Endodermal cell (in vitro differentiated cells): ENCODE data around the gene EXOG. TPM values are rescaled to one million over a fixed set of nuclear protein-coding genes. Genes with fewer than 3 reads are reported as not detected.

Experiments
- DNase-seq: peaks from one replicate; pipeline ENCODE4 v3.0.0-alpha.2; 2017
- H3K27ac ChIP-seq: 2 replicates; pipeline ENCODE4 v1.5.1; 2013; ENCODE audit warnings: mild to moderate bottlenecking, low read depth, low read length, moderate library complexity
- H3K27me3 ChIP-seq: 2 replicates; pipeline ENCODE4 v1.6.1; 2013; ENCODE audit warnings: mild to moderate bottlenecking, low read length, moderate library complexity; ENCODE audit not compliant: insufficient read depth, control insufficient read depth, poor library complexity, severe bottlenecking
- H3K36me3 ChIP-seq: 2 replicates; pipeline ENCODE4 v1.7.0; 2013; ENCODE audit warnings: mild to moderate bottlenecking, low read length, moderate library complexity; ENCODE audit not compliant: control insufficient read depth, insufficient read depth
- H3K4me1 ChIP-seq: one replicate; pipeline ENCODE4 v1.7.0; 2013; ENCODE audit warnings: low read length; ENCODE audit not compliant: control insufficient read depth, insufficient read depth
- H3K4me3 ChIP-seq: 2 replicates; pipeline ENCODE4 v1.5.1; 2013; ENCODE audit warnings: mild to moderate bottlenecking, low read length, moderate library complexity
- H3K9ac ChIP-seq: 2 replicates; pipeline ENCODE4 v1.6.1; 2013; ENCODE audit warnings: mild to moderate bottlenecking, low read length, moderate library complexity; ENCODE audit not compliant: poor library complexity, severe bottlenecking; ENCODE audit errors: extremely low read depth
- H3K9me3 ChIP-seq: 2 replicates; pipeline ENCODE4 v1.6.1; 2013; ENCODE audit warnings: mild to moderate bottlenecking, low read length, moderate library complexity; ENCODE audit not compliant: control insufficient read depth
- H3K27ac Mint-ChIP-seq: 2 replicates; pipeline ENCODE4 v1.8.0; 2020; ENCODE audit warnings: mixed read lengths
- H3K27me3 Mint-ChIP-seq: 2 replicates; pipeline ENCODE4 v1.8.0; 2021; ENCODE audit warnings: mild to moderate bottlenecking, mixed read lengths; ENCODE audit not compliant: insufficient read depth
- H3K36me3 Mint-ChIP-seq: 2 replicates; pipeline ENCODE4 v1.8.0; 2020; ENCODE audit warnings: low read depth, mixed read lengths
- H3K4me1 Mint-ChIP-seq: 2 replicates; pipeline ENCODE4 v1.8.0; 2020; ENCODE audit warnings: mixed read lengths
- H3K4me3 Mint-ChIP-seq: 2 replicates; pipeline ENCODE4 v1.8.0; 2020; ENCODE audit warnings: mild to moderate bottlenecking, moderate library complexity, mixed read lengths
- H3K9me3 Mint-ChIP-seq: 2 replicates; pipeline ENCODE4 v1.8.0; 2020; ENCODE audit warnings: mild to moderate bottlenecking, mixed read lengths
- CTCF ChIP-seq: fragments of 200-600 bp; sonication (generic); conservative IDR thresholded peaks from 2 replicates; pipeline ENCODE4 v1.5.0; 2021; ENCODE audit warnings: antibody characterized with exemption, mild to moderate bottlenecking
- WGBS, 2 experiments: methylation state at CpG; one replicate each; pipeline versions ENCODE4 v1.1.5 to v1.1.7; 2013; ENCODE audit warnings: missing lambda C conversion rate in 2 of 2, mixed read lengths in 1 of 2; ENCODE audit not compliant: insufficient coverage in 1 of 2, insufficient read length in 1 of 2; 5-methylcytosine and 5-hydroxymethylcytosine counted together
- total RNA-seq, 2 donors: library from RNA; stranded (reverse); fragmentation: NEBNext Ultra II Directional in 1 of 2; extraction: Animal tissue kit (Norgen Biotek cat#: 25700) in 1 of 2; gene quantifications; 2 replicates in 1 of 2; 3 replicates in 1 of 2; pipeline ENCODE4 v1.2.1, GENCODE V29; 2021

Gene EXOG
- total RNA-seq, 2 donors from 2014 or later: 11.9 to 13.8 TPM

GRCh38 chr3:38493031-38493430 is 3.1 kb upstream of the EXOG start:
- no peak for TF ChIP-seq CTCF
- Histone ChIP-seq H3K27me3 (no peaks in the 10 kb centered on the region), H3K9me3 (no peaks in the 10 kb centered on the region), H3K9ac (no peak overlapping the region), H3K36me3 (peaks cover 18% of the 10 kb centered on the region), H3K4me1 (no peaks in the 10 kb centered on the region), H3K27ac (no peak overlapping the region), H3K4me3 (no peak overlapping the region)
- H3K4me3 Mint-ChIP-seq: no peak overlapping the region
- no peaks in the 10 kb centered on the region for H3K9me3 Mint-ChIP-seq
- no peak overlapping the region for H3K27ac Mint-ChIP-seq
- H3K4me1 Mint-ChIP-seq: peaks cover 4% of the 10 kb centered on the region
- WGBS, 2 experiments: 96 to 100% methylated on average over 4 of the region's 4 CpGs
- no peak for DNase-seq
- H3K36me3 Mint-ChIP-seq: peaks cover 15% of the 10 kb centered on the region
- no peaks in the 10 kb centered on the region for H3K27me3 Mint-ChIP-seq

GRCh38 chr3:38497031-38497430 is 891 bp downstream of the EXOG start:
- Histone ChIP-seq H3K4me3 (peak overlapping the region; percentile 87), H3K27ac (no peak overlapping the region), H3K9me3 (no peaks in the 10 kb centered on the region), H3K4me1 (no peaks in the 10 kb centered on the region), H3K36me3 (peaks cover 10% of the 10 kb centered on the region), H3K9ac (peak overlapping the region; percentile 54), H3K27me3 (no peaks in the 10 kb centered on the region)
- Mint-ChIP-seq H3K9me3 (no peaks in the 10 kb centered on the region), H3K27ac (no peak overlapping the region), H3K36me3 (peaks cover 7% of the 10 kb centered on the region), H3K4me3 (peak overlapping the region; percentile 87), H3K27me3 (no peaks in the 10 kb centered on the region), H3K4me1 (peaks cover 5% of the 10 kb centered on the region)
- TF ChIP-seq CTCF: no peak
- 61% methylated on average over 4 of the region's 4 CpGs; no CpG with 5 or more reads in 1 of the 2 experiments for WGBS, 2 experiments
- no peak for DNase-seq

- no peak for DNase-seq
- H3K9me3 Mint-ChIP-seq: no peaks in the 10 kb centered on the region
- H3K4me3 Mint-ChIP-seq: no peak overlapping the region
- no peak overlapping the region for H3K27ac ChIP-seq
- no peak overlapping the region for H3K4me3 ChIP-seq
- no peak overlapping the region for H3K9ac ChIP-seq
- TF ChIP-seq CTCF: no peak
- H3K36me3 ChIP-seq: peaks cover 17% of the 10 kb centered on the region
- no peaks in the 10 kb centered on the region for H3K27me3 Mint-ChIP-seq
- H3K27ac Mint-ChIP-seq: no peak overlapping the region
- no peaks in the 10 kb centered on the region for H3K27me3 ChIP-seq
- peaks cover 5% of the 10 kb centered on the region for H3K4me1 Mint-ChIP-seq
- peaks cover 24% of the 10 kb centered on the region for H3K36me3 Mint-ChIP-seq
- no peaks in the 10 kb centered on the region for H3K9me3 ChIP-seq
- no peaks in the 10 kb centered on the region for H3K4me1 ChIP-seq
- 94% methylated on average over 2 of the region's 2 CpGs; no CpG with 5 or more reads in 1 of the 2 experiments for WGBS, 2 experiments
Measured at GRCh38 chr3:38500688-38501417, 4.7 kb downstream of the EXOG start.
